GM21447 (cell line): ENCODE data around the gene BIN1.

Experiments used
- ATAC-seq: cut with Tn5 transposase; IDR thresholded peaks from one replicate; pipeline ENCODE4 v1.9.1; 2021; ENCODE audit not compliant: unreplicated experiment

BIN1 gene

DNA sequence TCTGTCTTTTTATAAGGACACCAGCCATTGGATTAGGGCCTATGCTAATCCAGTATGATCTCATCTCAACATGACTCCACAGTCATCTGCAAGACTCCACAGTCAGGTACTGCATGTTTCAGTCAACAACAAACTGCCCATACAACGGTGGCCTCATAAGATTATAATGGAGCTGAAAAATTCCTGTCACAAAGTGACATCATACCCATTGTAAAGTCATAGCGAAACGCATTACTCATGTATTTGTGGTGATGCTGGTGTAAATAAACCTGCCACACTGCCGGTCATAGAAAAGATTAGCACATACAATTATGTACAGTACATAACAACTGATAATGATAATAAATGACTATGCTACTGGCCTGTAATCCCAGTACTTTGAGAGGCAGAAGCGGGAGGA, 106.0 kb downstream of the BIN1 start:
- no peak for ATAC-seq

DNA sequence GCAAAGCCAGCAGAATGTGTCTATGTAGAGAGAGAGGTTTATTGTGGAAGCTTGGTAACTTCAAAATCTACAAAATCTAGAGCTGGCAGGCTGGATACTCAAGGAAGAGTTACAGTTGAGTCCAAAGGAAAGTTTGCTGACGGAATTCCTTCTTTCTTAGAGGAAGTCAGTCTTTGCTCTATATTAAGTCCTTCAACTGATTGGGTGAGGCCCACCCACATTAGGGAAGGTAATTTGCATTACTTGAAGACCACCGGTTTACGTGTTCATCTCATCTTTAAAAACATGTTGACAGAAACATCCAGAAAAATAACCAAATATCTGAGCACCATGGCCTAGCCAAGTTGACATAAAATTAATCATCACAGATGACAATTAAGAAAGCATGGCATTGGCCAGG, 106.8 kb downstream of the BIN1 start:
- no peak for ATAC-seq

- no peak for ATAC-seq
Measured at GRCh38 chr2:126999106-126999756, 107.7 kb downstream of the BIN1 start.

- no peak for ATAC-seq
Measured at GRCh38 chr2:126998486-126998885, 108.5 kb downstream of the BIN1 start.
